Measurements from ENCODE around the gene PIP4K2A.
"Not testable (repeated sequence)": the region's sequence is repeated elsewhere in the genome, so short reads cannot be mapped to it uniquely, and the experiment has no call there.

PIP4K2A gene

DNA sequence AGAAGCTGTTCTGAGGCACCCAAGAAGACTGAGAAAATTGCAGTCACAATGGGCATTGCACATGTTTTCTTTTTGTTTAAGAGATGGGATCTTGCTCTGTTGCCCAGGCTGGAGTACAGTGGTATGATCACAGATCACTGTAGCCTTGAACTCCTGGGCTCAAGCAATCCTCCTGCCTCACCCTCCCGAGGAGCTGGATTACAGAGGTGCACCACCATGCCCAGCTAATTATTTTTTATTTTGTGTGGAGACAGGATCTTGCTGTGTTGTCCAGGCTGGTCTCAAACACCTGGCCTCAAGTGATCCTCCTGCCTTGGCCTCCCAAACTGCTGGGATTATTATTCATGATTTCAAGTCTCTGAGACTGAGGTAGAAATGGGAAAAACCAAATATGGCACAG lies 168.7 kb downstream of the PIP4K2A start:
- no peak for DNase-seq

GRCh38 chr10:22544325-22545068 lies 169.9 kb downstream of the PIP4K2A start:
- no peak for DNase-seq

DNA sequence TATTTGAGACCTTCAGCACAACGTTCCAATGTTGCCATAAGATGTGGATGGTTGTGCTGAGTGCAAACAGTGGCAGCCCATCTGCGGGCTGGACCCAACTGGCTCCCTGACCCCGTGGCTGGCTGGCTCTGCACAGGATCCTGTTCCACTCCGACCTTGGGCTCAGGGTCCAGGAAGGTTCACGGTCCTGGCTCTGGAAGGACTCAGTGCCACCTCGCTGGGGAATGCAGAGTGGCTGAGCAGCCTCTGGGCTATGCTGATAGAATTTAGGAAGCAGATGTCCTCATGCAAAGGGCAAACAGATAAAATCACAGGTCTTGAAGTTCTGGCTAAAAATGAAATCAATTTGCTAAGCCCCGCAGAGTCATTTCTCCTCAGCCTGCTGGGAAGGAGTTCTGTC lies 171.6 kb downstream of the PIP4K2A start:
- DNase-seq: no peak

DNA sequence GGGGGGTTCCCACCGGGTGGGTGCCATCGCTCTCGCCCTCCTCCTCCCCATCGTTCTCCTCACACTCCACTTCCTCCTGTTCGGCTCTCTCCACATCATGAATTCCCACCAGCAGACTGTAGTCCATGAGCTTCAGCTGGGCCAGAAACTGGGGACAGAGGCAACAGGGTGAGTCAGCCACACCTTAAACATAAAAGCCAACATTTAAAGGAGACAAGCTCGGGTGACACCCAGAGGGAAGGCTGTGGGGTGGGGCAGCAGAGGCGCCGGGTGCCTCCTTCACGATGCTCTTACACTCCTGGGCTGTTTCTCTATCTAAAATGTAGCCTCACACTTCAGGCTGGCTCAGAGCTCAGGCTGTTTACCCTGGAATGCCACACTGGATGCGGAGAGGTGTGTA lies 172.5 kb downstream of the PIP4K2A start:
- DNase-seq: no peak

DNA sequence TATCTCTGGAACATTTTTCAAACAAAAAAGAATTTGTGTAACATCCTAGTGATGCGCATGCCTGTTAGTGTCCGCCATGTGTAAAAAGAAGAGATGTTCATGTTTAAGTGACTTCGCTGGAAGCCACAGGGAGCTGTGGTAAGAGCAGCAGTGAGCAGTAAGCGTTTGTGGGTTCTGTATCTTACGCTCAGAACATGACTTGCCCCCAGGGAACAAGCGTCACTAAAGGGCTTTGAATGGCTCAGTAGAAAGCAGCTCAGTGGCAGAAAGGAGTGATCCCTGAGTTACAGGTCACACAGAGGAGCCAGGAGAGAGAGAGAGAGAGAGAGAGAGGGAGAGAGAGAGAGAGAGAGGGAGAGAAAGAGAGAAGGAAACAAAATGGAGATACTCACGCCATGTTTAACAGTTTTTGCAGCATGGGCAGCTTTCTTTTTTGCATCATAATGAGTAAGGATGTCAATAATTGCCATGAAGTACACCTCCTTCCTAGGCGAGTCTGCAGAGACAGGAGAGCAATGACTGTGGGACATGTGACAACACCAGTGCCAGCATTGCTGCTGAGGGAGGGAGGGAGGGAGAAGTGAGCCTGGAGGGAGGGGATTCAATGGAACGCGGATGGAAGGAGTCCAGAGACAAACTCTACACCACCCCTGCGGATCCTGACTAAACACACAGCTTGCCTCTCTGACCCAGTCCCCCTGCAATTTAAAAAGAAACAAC lies 174.6 kb downstream of the PIP4K2A start:
- no peak for DNase-seq

GRCh38 chr10:22537810-22538209 lies 176.6 kb downstream of the PIP4K2A start:
- no peak for DNase-seq

DNA sequence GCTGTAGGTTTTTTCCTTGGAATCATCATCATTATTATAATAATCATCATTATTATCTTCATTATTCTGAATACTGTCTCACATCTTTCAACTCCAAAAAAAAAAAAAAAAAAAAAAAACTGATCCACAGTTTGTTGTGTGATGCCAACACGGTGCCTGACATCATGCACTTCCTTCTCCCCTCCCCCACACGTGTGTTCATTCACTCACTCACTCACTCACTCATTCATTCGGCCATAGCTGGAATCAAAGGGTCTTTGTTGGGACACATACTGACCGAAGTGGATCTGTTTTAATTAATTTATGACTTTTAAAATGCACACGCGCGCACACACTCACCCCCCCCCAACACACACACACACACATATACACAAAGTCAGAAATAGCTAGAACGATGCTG lies 177.8 kb downstream of the PIP4K2A start:
- DNase-seq: no peak

DNA sequence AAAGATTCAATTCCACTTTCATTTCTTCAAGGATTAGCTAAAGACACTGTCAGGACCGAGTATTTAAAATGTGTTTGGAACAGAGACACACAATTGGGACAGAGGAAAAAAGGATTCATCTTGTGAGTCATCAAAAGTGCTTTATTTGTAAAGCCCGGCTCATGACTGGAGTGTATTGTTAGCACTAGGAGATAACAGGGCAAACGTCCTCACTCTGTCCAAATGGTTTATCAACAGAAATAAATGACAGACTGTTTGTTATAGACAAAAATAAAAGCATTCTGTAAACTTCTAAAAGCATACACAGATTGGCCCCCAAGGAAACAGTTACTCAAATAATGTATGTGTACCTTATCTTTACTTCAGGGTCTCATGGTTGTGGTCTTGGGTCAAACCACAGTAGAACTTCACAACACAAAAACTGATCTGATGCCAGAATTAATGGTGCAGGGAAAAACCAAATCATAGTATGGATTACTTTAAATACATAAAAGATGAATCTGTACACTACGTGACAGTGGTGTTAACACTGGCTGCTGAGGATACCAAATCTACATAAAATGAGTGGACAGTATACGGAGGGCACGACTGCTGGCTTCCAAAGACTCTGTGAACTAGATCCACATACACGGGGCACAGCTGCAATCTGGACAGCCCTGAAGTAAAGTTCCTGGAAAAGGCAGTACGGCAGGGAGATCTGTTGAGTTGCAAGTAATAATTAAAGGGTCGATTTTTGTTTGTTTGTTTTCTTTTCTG lies 179.4 kb downstream of the PIP4K2A start:
- DNase-seq: no peak

DNA sequence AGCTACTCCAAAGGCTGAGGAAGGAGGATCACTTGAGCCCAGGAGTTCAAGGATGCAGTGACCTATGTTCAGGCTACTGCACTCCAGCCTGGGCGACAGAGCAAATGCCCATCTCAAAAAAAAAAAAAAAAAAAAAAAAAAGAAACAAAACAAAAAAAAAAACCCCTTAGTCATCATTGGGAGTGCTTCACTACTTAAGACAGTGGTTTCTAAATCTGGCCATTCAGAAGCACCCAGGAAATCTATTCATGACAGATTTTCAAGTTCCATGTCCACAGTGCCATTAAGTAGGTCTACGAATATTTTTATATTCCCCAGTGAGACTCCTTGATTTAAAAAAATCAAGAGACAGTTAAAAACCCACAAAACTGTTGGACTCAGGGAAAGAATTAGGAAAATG lies 182.9 kb downstream of the PIP4K2A start:
- DNase-seq: no peak

- DNase-seq: no peak
Observed at GRCh38 chr10:22531008-22531407, 183.4 kb downstream of the PIP4K2A start.

GRCh38 chr10:22527520-22527919 lies 186.9 kb downstream of the PIP4K2A start:
- no peak for DNase-seq

DNA sequence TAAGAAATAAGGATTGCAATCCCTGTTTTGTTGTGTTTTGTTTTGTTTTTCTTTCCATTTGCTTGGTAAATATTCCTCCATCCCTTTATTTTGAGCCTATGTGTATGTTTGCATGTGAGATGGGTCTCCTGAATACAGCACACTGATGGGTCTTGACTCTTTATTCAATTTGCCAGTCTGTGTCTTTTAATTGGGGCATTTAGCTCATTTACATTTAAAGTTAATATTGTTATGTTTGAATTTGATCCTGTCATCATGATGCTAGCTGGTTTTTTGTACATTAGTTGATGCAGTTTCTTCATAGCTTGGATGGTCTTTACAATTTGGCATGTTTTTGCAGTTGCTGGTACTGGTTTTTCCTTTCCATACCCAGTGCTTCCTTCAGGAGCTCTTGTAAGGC lies 190.0 kb downstream of the PIP4K2A start:
- DNase-seq: not testable (repeated sequence)

DNA sequence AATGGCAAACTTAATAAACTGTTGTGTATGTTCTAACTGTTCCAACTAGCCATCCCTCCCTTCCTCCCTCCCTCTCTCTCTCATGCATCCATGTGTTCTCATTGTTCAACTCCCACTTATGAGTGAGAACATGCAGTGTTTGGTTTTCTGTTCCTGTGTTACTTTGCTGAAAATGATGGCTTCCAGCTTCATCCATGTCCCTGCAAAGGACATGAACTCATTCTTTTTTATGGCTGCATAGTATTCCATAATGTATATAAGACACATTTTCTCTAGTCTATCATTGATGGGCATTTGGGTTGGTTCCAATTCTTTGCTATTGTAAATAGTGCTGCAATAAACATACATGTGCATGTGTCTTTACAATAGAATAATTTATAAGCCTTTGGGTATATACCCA lies 193.7 kb downstream of the PIP4K2A start:
- not testable (repeated sequence) for DNase-seq

DNA sequence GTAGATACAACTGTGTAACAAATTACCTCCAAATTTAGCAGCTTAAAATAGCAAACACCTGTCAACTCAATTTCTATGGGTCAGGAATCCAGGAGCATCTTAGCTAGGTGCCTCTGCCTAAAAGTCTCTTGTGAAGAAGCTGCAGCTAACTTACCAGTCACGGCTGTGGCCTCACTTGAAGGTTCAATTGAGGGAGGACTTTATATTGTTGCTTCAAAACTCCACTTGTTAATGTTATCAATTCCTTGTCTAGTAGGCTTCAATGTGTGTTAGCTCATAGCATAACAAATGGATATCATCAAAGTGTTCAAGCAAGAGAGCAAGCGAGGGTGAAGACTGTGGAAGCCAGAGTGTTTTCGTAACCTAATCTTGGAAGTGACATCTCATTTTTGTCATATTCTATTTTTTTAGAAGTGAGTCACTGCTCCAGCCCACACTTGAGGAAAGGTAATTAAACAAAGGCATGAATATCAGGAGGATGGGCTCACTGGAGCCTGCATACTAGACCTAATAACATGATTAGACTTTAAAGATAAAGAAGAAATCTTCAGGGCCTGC lies 196.1 kb downstream of the PIP4K2A start:
- DNase-seq: no peak

GRCh38 chr10:22515009-22515408 lies 199.4 kb downstream of the PIP4K2A start:
- no peak for DNase-seq

- not testable (repeated sequence) for DNase-seq
Observed at GRCh38 chr10:22514414-22514758, 200.0 kb downstream of the PIP4K2A start.

- not testable (repeated sequence) for DNase-seq
Observed at GRCh38 chr10:22513483-22514413, 200.6 kb downstream of the PIP4K2A start.

GRCh38 chr10:22512015-22512414 lies 202.4 kb downstream of the PIP4K2A start:
- not testable (repeated sequence) for DNase-seq

DNA sequence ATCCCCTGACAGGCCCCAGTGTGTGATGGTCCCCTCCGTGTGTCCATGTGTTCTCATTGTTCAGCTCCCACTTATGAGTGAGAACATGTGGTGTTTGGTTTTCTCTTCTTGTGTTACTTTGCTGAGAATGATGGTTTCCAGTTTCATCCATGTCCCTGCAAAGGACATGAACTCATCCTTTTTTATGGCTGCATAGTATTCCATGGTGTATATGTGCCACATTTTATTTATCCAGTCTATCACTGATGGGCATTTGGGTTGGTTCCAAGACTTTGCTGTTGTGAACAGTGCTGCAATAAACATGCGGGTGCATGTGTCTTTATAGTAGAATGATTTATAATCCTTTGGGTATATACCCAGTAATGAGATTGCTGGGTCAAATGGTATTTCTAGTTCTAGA lies 206.2 kb downstream of the PIP4K2A start:
- not testable (repeated sequence) for DNase-seq

- DNase-seq: peak; percentile 31
Observed at GRCh38 chr10:22505911-22506685, 208.3 kb downstream of the PIP4K2A start.

GRCh38 chr10:22504766-22505165 lies 209.6 kb downstream of the PIP4K2A start:
- no peak for DNase-seq

Measured in activated CD4-positive, alpha-beta T cell treated with anti-CD3 and anti-CD28 coated beads, Interleukin-2, amount 50 U/mL, for 16 hours (primary cell).